ENCODE results near the gene OR51I1.

DNA sequence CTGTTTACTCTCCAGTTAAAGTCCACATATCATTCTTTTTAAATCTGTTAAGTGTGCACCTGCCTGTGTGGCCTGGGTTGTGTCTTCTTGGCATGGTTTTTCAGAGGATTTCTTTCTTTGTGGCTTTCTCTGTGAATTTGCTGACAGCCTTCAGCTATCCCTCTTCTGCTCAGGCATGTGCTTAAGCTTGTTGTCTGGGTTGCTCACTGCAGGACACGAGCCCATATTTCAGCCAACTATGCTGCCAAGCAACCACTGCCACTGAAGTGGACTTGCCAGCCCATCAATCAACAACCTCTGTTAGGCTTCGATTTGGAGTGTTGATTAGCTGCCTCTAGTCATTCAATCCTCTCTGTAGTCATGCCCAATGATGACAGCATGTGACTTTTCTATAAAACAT lies 26.2 kb upstream of the OR51I1 start:
- TF ChIP-seq GATA2 (IDR thresholded peaks at IDR 0.05; ENCODE audit: low read depth, low read length) = no peak
- TF ChIP-seq GATA3 (IDR thresholded peaks at IDR 0.05; ENCODE audit: low read depth, low read length) = no peak
